CD14-positive monocyte (primary cell): ENCODE measurements around the gene DYSF. TPM values are rescaled to one million over a fixed set of nuclear protein-coding genes. Genes with fewer than 3 reads are reported as not detected.

Experiments
- DNase-seq, 3 donors: peaks; one replicate each; pipeline ENCODE4 v3.0.0-alpha.2; 2011 to 2022
- H2AFZ ChIP-seq: 2 replicates; pipeline ENCODE4 v1.6.0; 2012; ENCODE audit warnings: mild to moderate bottlenecking, low read depth, low read length, inconsistent platforms; ENCODE audit not compliant: insufficient read depth, poor library complexity, severe bottlenecking
- H3K27ac ChIP-seq, 2 donors: 1 replicate in 1 of 2; 2 replicates in 1 of 2; pipeline ENCODE4 v1.5.1; 2012 to 2013; ENCODE audit warnings: low read length in 2 of 2, control low read depth in 1 of 2, inconsistent platforms in 1 of 2, low read depth in 1 of 2, mild to moderate bottlenecking in 1 of 2
- H3K27me3 ChIP-seq, 2 donors: one replicate each; pipeline versions ENCODE4 v1.6.0 to v1.6.1; 2011 to 2013; ENCODE audit warnings: low read length in 2 of 2; ENCODE audit not compliant: control insufficient read depth in 2 of 2, insufficient read depth in 2 of 2
- H3K36me3 ChIP-seq, 2 donors: replicated peaks in 1 of 2; 1 replicate in 1 of 2; 2 replicates in 1 of 2; pipeline versions ENCODE4 v1.5.1 to v1.6.1; 2012 to 2013; ENCODE audit warnings: low read length in 2 of 2, control low read depth in 1 of 2, inconsistent platforms in 1 of 2, mild to moderate bottlenecking in 1 of 2; ENCODE audit not compliant: insufficient read depth in 2 of 2, control insufficient read depth in 1 of 2
- H3K4me1 ChIP-seq, 2 donors: 1 replicate in 1 of 2; 2 replicates in 1 of 2; pipeline versions ENCODE4 v1.5.1 to v1.6.1; 2012 to 2013; ENCODE audit warnings: low read length in 2 of 2, control low read depth in 1 of 2, inconsistent platforms in 1 of 2, mild to moderate bottlenecking in 1 of 2, moderate library complexity in 1 of 2; ENCODE audit not compliant: insufficient read depth in 2 of 2, control insufficient read depth in 1 of 2
- H3K4me2 ChIP-seq: replicated peaks from 2 replicates; pipeline ENCODE3; 2012; ENCODE audit warnings: low read length, moderate library complexity, mild to moderate bottlenecking; ENCODE audit not compliant: poor library complexity, severe bottlenecking; ENCODE audit errors: extremely low read depth
- H3K4me3 ChIP-seq, 3 experiments: fragments of 200-600 bp in 1 of 3; sonication (generic) in 1 of 3; replicated peaks in 1 of 3; 1 replicate in 2 of 3; 2 replicates in 1 of 3; pipeline ENCODE4 v1.5.1; 2011 to 2013; ENCODE audit warnings: low read length in 3 of 3, mild to moderate bottlenecking in 3 of 3, control low read depth in 2 of 3, low read depth in 2 of 3, inconsistent platforms in 1 of 3, moderate library complexity in 1 of 3
- H3K79me2 ChIP-seq: 2 replicates; pipeline ENCODE4 v1.6.0; 2012; ENCODE audit warnings: mild to moderate bottlenecking, control low read depth, inconsistent platforms, low read length, moderate library complexity; ENCODE audit not compliant: insufficient read depth
- H3K9ac ChIP-seq: 2 replicates; pipeline ENCODE4 v1.6.0; 2017; ENCODE audit warnings: low read length, mild to moderate bottlenecking; ENCODE audit not compliant: insufficient read depth, poor library complexity, severe bottlenecking
- H3K9me3 ChIP-seq, 2 donors: replicated peaks in 1 of 2; 1 replicate in 1 of 2; 2 replicates in 1 of 2; pipeline versions ENCODE4 v1.5.1 to v1.6.1; 2012 to 2013; ENCODE audit warnings: low read length in 2 of 2, control low read depth in 1 of 2; ENCODE audit not compliant: control insufficient read depth in 1 of 2, insufficient read depth in 1 of 2
- H4K20me1 ChIP-seq: 2 replicates; pipeline ENCODE4 v1.6.0; 2012; ENCODE audit warnings: mild to moderate bottlenecking, low read length, control low read depth, moderate library complexity; ENCODE audit not compliant: insufficient read depth
- H3K27ac Mint-ChIP-seq, 7 donors: one replicate each; pipeline ENCODE4 v1.8.0; 2020; ENCODE audit warnings: mild to moderate bottlenecking in 7 of 7, mixed read lengths in 7 of 7, moderate library complexity in 6 of 7, inconsistent platforms in 2 of 7
- H3K27me3 Mint-ChIP-seq, 3 donors: one replicate each; pipeline ENCODE4 v1.8.0; 2021 to 2022; ENCODE audit warnings: low read depth in 3 of 3, mild to moderate bottlenecking in 3 of 3, mixed read lengths in 3 of 3, moderate library complexity in 3 of 3, inconsistent platforms in 1 of 3
- H3K36me3 Mint-ChIP-seq, 2 donors: one replicate each; pipeline ENCODE4 v1.8.0; 2020; ENCODE audit warnings: mixed read lengths in 2 of 2, inconsistent platforms in 1 of 2, mild to moderate bottlenecking in 1 of 2
- H3K4me1 Mint-ChIP-seq: one replicate; pipeline ENCODE4 v1.8.0; 2020; ENCODE audit warnings: mild to moderate bottlenecking, mixed read lengths
- H3K4me3 Mint-ChIP-seq, 2 donors: one replicate each; pipeline ENCODE4 v1.8.0; 2020; ENCODE audit warnings: mild to moderate bottlenecking in 2 of 2, mixed read lengths in 2 of 2, moderate library complexity in 1 of 2
- H3K9me3 Mint-ChIP-seq, 7 donors: one replicate each; pipeline ENCODE4 v1.8.0; 2020 to 2022; ENCODE audit warnings: mixed read lengths in 7 of 7, mild to moderate bottlenecking in 6 of 7, moderate library complexity in 6 of 7, inconsistent platforms in 2 of 7
- CTCF ChIP-seq: fragments of 200-600 bp; IDR thresholded peaks from one replicate; pipeline ENCODE4 v1.8.0; 2022; ENCODE audit warnings: antibody characterized with exemption, mild to moderate bottlenecking
- whole genome bisulfite sequencing: methylation state at CpG from one replicate; pipeline ENCODE4 v1.1.5; 2013; ENCODE audit warnings: missing lambda C conversion rate; ENCODE audit not compliant: insufficient coverage; 5-methylcytosine and 5-hydroxymethylcytosine counted together
- intact Hi-C, 2 donors: fragments of 100-400 bp; cut with micrococcal nuclease; formaldehyde crosslinking; loops; one replicate each; pipeline versions ENCODE4 v1.15.0 to v1.15.1; 2023
- polyA plus RNA-seq, 3 donors: library from polyadenylated mRNA; depleted of rRNA in 1 of 3; unstranded in 2 of 3; stranded (reverse) in 1 of 3; fragments of 300-500 nt in 2 of 3; fragments of >200 nt in 1 of 3; fragmentation: Illumina TruSeq in 2 of 3; gene quantifications; 1 replicate in 2 of 3; 2 replicates in 1 of 3; pipeline ENCODE4 v1.2.3, GENCODE V29; 2012 to 2021

Gene DYSF
- polyA plus RNA-seq, 3 donors = 16.1 to 72.5 (median 31.2) TPM

DNA sequence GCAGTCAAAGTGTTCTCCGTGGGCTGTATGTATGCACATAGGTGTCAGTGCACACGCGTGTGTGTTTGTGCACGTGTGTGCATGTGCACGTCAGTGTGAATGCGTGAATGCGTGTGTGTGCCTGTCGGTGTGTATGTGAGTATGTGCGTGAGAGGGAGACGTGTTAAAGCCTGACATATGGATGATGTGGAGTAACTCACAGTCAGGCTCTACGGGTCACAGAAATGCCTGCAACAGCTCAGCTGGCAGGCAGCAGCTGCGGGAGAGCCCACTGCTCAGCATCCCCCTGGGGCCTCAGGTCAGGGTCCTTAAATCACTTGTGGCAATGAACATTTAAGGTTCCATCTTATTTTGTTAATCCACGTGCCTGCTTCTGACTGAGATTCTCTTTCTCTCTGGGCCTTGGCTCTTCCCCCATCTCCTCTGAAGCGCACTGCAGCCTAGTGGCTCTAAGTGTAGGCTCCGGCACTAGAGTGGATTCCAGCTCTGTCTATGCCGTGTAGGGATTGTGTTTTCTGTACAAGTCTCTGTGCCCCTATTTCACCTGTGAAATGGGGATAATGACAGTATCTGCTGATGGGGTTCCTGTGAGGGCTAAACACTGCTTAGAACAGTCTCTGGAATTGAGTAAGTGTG is 63.0 kb downstream of the DYSF start:
- intact Hi-C loops = no loop called here
- H3K36me3 ChIP-seq = peaks cover 82 to 100% of the 10 kb centered on the region in 2 donors
- no peaks in the 10 kb centered on the region for H3K4me1 Mint-ChIP-seq
- peaks cover 88 to 98% of the 10 kb centered on the region in 2 donors for H3K36me3 Mint-ChIP-seq
- H3K27me3 Mint-ChIP-seq = peaks cover 1 to 3% (median 2%) of the 10 kb centered on the region in 3 donors
- no peak for DNase-seq
- no peak overlapping the region for H3K4me3 Mint-ChIP-seq
- H3K27me3 ChIP-seq = no peaks in the 10 kb centered on the region
- peaks cover 0 to 3% (median 0%) of the 10 kb centered on the region in 7 donors for H3K9me3 Mint-ChIP-seq
- H3K4me2 ChIP-seq = no peak overlapping the region
- no peaks in the 10 kb centered on the region for H3K4me1 ChIP-seq
- TF ChIP-seq CTCF = no peak
- WGBS = 92% methylated on average over 13 of the region's 16 CpGs
- peak overlapping the region in 1 of 7 donors; percentile 27 for H3K27ac Mint-ChIP-seq
- H2AFZ ChIP-seq = no peak overlapping the region
- H3K4me3 ChIP-seq = no peak overlapping the region
- H4K20me1 ChIP-seq = peaks cover 71% of the 10 kb centered on the region
- no peaks in the 10 kb centered on the region for H3K9me3 ChIP-seq
- no peak overlapping the region for H3K27ac ChIP-seq
- H3K79me2 ChIP-seq = peaks cover under 1% of the 10 kb centered on the region
- no peak overlapping the region for H3K9ac ChIP-seq

DNA sequence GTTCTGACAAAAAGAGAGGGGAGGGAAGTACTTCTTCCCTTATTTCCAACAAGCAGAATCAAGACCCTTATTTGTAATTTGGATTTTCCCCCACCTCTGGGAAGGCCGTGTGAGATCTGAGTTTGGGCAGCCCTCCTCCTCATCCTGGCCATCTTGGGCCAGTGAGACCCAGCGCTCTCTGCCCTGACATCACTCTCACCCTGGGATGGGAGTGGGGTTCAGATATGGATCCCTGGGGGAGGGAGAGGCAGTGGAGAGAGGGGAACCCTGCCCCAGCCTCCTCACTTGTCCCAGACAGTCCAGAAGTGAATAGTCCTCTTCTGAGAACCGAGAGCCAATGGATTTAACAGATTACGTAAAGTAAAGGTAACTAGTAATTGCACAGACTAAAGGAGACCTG is 64.5 kb downstream of the DYSF start:
- no peaks in the 10 kb centered on the region for H3K9me3 ChIP-seq
- Mint-ChIP-seq H3K4me1 (no peaks in the 10 kb centered on the region), H3K9me3 (peaks cover 0 to 3% (median 0%) of the 10 kb centered on the region in 7 donors), H3K36me3 (peaks cover 89 to 100% of the 10 kb centered on the region in 2 donors), H3K27me3 (peaks cover 0 to 4% (median 1%) of the 10 kb centered on the region in 3 donors), H3K27ac (no peak overlapping the region), H3K4me3 (no peak overlapping the region)
- H2AFZ ChIP-seq = no peak overlapping the region
- H3K4me2 ChIP-seq = no peak overlapping the region
- TF ChIP-seq CTCF = no peak
- peaks cover 64% of the 10 kb centered on the region for H4K20me1 ChIP-seq
- WGBS = no CpG with 5 or more reads among the region's 4 CpGs
- no peak overlapping the region for H3K9ac ChIP-seq
- DNase-seq = no peak
- no peak overlapping the region for H3K27ac ChIP-seq
- H3K4me3 ChIP-seq = no peak overlapping the region
- no peaks in the 10 kb centered on the region for H3K27me3 ChIP-seq
- no peaks in the 10 kb centered on the region for H3K4me1 ChIP-seq
- intact Hi-C loops = no loop called here
- no peaks in the 10 kb centered on the region for H3K79me2 ChIP-seq
- H3K36me3 ChIP-seq = peaks cover 82 to 100% of the 10 kb centered on the region in 2 donors
